H9 (cell line): ENCODE data around the gene CTRL. TPM values are rescaled to one million over a fixed set of nuclear protein-coding genes. Genes with fewer than 3 reads are reported as not detected.

Experiments used
- DNase-seq: peaks from one replicate; pipeline ENCODE4 v3.0.0-alpha.2; 2017
- H2AFZ ChIP-seq: one replicate; pipeline ENCODE4 v1.6.1; 2013; ENCODE audit warnings: mild to moderate bottlenecking, low read length, control low read depth, moderate library complexity
- H2AK5ac ChIP-seq: 2 replicates; pipeline ENCODE4 v1.6.1; 2013; ENCODE audit warnings: low read length, control low read depth, mixed read lengths; ENCODE audit not compliant: insufficient read length
- H2BK120ac ChIP-seq: one replicate; pipeline ENCODE4 v1.6.1; 2013; ENCODE audit warnings: low read depth, mild to moderate bottlenecking, low read length, control low read depth, inconsistent platforms; ENCODE audit not compliant: poor library complexity, severe bottlenecking
- H2BK12ac ChIP-seq: 2 replicates; pipeline ENCODE4 v1.6.1; 2013; ENCODE audit warnings: low read length, control low read depth, mixed read lengths, low read depth; ENCODE audit not compliant: insufficient read length
- H2BK15ac ChIP-seq: 2 replicates; pipeline ENCODE4 v1.6.1; 2013; ENCODE audit warnings: low read depth, low read length, control low read depth
- H2BK20ac ChIP-seq: one replicate; pipeline ENCODE4 v1.6.1; 2013; ENCODE audit warnings: low read depth, mild to moderate bottlenecking, low read length, control low read depth, inconsistent platforms; ENCODE audit not compliant: poor library complexity, severe bottlenecking
- H2BK5ac ChIP-seq: 2 replicates; pipeline ENCODE4 v1.6.1; 2013; ENCODE audit warnings: low read length, control low read depth, mixed read lengths; ENCODE audit not compliant: insufficient read length
- H3K14ac ChIP-seq: 2 replicates; pipeline ENCODE4 v1.6.1; 2013; ENCODE audit warnings: low read length, control low read depth; ENCODE audit not compliant: insufficient read depth
- H3K18ac ChIP-seq: 2 replicates; pipeline ENCODE4 v1.6.1; 2013; ENCODE audit warnings: low read depth, mild to moderate bottlenecking, mixed read lengths, low read length, control low read depth; ENCODE audit not compliant: insufficient read length
- H3K23ac ChIP-seq: 2 replicates; pipeline ENCODE4 v1.6.1; 2013; ENCODE audit warnings: low read length, control low read depth, mixed read lengths, low read depth; ENCODE audit not compliant: insufficient read length
- H3K23me2 ChIP-seq: 2 replicates; pipeline ENCODE4 v1.6.1; 2013; ENCODE audit warnings: low read depth, mild to moderate bottlenecking, mixed read lengths, low read length, control low read depth; ENCODE audit not compliant: insufficient read length, poor library complexity, severe bottlenecking
- H3K27ac ChIP-seq: 2 replicates; pipeline ENCODE4 v1.5.1; 2013; ENCODE audit warnings: low read length, control low read depth, mixed read lengths, low read depth; ENCODE audit not compliant: insufficient read length
- H3K27me3 ChIP-seq: 2 replicates; pipeline ENCODE4 v1.6.1; 2013; ENCODE audit warnings: low read length, control low read depth, inconsistent platforms; ENCODE audit not compliant: insufficient read depth
- H3K4ac ChIP-seq: 2 replicates; pipeline ENCODE4 v1.6.1; 2013; ENCODE audit warnings: low read depth, mild to moderate bottlenecking, control low read depth, inconsistent platforms, low read length, moderate library complexity
- H3K4me1 ChIP-seq: 2 replicates; pipeline ENCODE4 v1.6.1; 2013; ENCODE audit warnings: low read length, control low read depth, inconsistent platforms; ENCODE audit not compliant: insufficient read depth
- H3K4me2 ChIP-seq: 2 replicates; pipeline ENCODE4 v1.6.1; 2013; ENCODE audit warnings: low read length, control low read depth, mixed read lengths; ENCODE audit not compliant: insufficient read length, insufficient read depth
- H3K56ac ChIP-seq: 2 replicates; pipeline ENCODE4 v1.6.1; 2013; ENCODE audit warnings: low read depth, mild to moderate bottlenecking, mixed read lengths, low read length, control low read depth; ENCODE audit not compliant: insufficient read length
- H3K79me1 ChIP-seq: 2 replicates; pipeline ENCODE4 v1.6.1; 2013; ENCODE audit warnings: low read depth, mild to moderate bottlenecking, moderate library complexity, low read length, control low read depth, inconsistent platforms; ENCODE audit not compliant: insufficient read depth, poor library complexity, severe bottlenecking
- H3K79me2 ChIP-seq: 2 replicates; pipeline ENCODE4 v1.6.1; 2013; ENCODE audit warnings: low read length, control low read depth, inconsistent platforms; ENCODE audit not compliant: insufficient read depth
- H3K9ac ChIP-seq: 2 replicates; pipeline ENCODE4 v1.6.1; 2013; ENCODE audit warnings: low read length, control low read depth, mixed read lengths; ENCODE audit not compliant: insufficient read length; ENCODE audit errors: extremely low read depth
- H3K9me3 ChIP-seq: one replicate; pipeline ENCODE4 v1.6.1; 2013; ENCODE audit warnings: low read depth, low read length, inconsistent platforms; ENCODE audit not compliant: control insufficient read depth
- H3T11ph ChIP-seq: one replicate; pipeline ENCODE4 v1.6.1; 2013; ENCODE audit warnings: mild to moderate bottlenecking, low read length, control low read depth, inconsistent platforms
- H4K20me1 ChIP-seq: one replicate; pipeline ENCODE4 v1.6.1; 2013; ENCODE audit not compliant: control insufficient read depth, insufficient read length, insufficient read depth
- H4K5ac ChIP-seq: 2 replicates; pipeline ENCODE4 v1.6.1; 2013; ENCODE audit warnings: low read depth, mild to moderate bottlenecking, mixed read lengths, low read length, control low read depth; ENCODE audit not compliant: insufficient read length
- H4K8ac ChIP-seq: replicated peaks from 2 replicates; pipeline ENCODE4 v1.6.1; 2013; ENCODE audit warnings: low read length, control low read depth, mixed read lengths, low read depth; ENCODE audit not compliant: insufficient read length
- H4K91ac ChIP-seq: 2 replicates; pipeline ENCODE4 v1.6.1; 2013; ENCODE audit warnings: low read depth, mild to moderate bottlenecking, moderate library complexity, mixed read lengths, low read length, control low read depth; ENCODE audit not compliant: insufficient read length
- H3K27ac Mint-ChIP-seq, 3 experiments: 2 replicates in 2 of 3; 3 replicates in 1 of 3; pipeline ENCODE4 v1.8.0; 2020 to 2021; ENCODE audit warnings: mixed read lengths in 3 of 3, mild to moderate bottlenecking in 1 of 3, moderate library complexity in 1 of 3
- H3K27me3 Mint-ChIP-seq: 2 replicates; pipeline ENCODE4 v1.8.0; 2021; ENCODE audit warnings: low read depth, mild to moderate bottlenecking, moderate library complexity, mixed read lengths
- H3K36me3 Mint-ChIP-seq, 3 experiments: 2 replicates in 2 of 3; 3 replicates in 1 of 3; pipeline ENCODE4 v1.8.0; 2020 to 2021; ENCODE audit warnings: low read depth in 3 of 3, mixed read lengths in 3 of 3; ENCODE audit not compliant: insufficient read depth in 1 of 3
- H3K4me1 Mint-ChIP-seq, 2 experiments: 2 replicates each; pipeline ENCODE4 v1.8.0; 2020; ENCODE audit warnings: mixed read lengths in 2 of 2
- H3K4me3 Mint-ChIP-seq, 2 experiments: 2 replicates in 1 of 2; 3 replicates in 1 of 2; pipeline ENCODE4 v1.8.0; 2020 to 2021; ENCODE audit warnings: mild to moderate bottlenecking in 2 of 2, mixed read lengths in 2 of 2, moderate library complexity in 1 of 2
- H3K9me3 Mint-ChIP-seq, 2 experiments: 2 replicates in 1 of 2; 3 replicates in 1 of 2; pipeline ENCODE4 v1.8.0; 2020; ENCODE audit warnings: mild to moderate bottlenecking in 2 of 2, mixed read lengths in 2 of 2, moderate library complexity in 1 of 2
- WGBS: extraction: QIAGEN DNeasy Blood & Tissue Kit; methylation state at CpG from one replicate; pipeline ENCODE4 v1.1.7; 2013; ENCODE audit warnings: missing lambda C conversion rate, low lambda C conversion rate, mixed read lengths; ENCODE audit not compliant: insufficient read length; ENCODE audit errors: extremely low coverage; 5-methylcytosine and 5-hydroxymethylcytosine counted together
- total RNA-seq: library from RNA; stranded (reverse); gene quantifications from 2 replicates; pipeline ENCODE4 v1.2.1, GENCODE V29; 2021
- TF ChIP-seq, protein P1 (sequence below): fragments of 200-600 bp; sonication (generic); conservative IDR thresholded peaks from 3 replicates; pipeline ENCODE4 v1.8.0; 2021; ENCODE audit warnings: antibody characterized with exemption, mild to moderate bottlenecking

CTRL gene
- total RNA-seq, 1 experiment from 2014 or later: 2.7 TPM

DNA sequence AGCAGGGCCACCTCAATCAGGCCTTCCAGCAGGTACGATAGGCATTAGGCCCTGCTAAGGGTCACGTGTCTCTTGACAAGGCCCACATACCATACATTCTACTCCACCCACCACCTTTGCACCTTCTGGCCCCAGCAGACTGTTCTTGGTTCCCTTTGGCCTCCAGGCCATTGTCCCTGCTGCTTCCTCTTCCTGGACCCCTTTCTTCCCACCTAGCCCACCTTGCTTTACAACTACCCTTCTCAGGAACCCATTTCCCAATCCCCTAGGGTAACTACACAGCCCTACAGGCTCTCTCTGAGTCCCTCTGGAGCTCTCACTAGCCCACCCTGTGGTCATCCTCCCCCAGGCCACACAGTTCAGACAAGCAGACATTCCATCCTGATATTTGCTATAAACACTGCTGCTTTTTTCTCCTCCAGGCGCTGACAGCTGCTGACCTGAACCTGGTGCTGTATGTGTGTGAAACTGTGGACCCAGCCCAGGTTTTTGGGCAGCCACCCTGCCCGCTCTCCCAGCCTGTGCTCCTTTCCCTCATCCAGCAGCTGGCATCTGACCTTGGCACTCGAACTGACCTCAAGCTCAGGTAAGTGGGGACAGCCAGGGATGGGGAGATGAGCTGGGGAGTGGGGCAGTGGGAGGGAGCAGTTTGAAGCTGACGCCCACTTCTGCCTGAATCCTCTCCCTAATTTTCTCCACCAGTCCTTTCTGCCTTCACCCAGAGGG is 48.4 kb downstream of the CTRL start:
- Histone ChIP-seq H3K27ac (no peak overlapping the region), H2AFZ (no peak overlapping the region), H3K56ac (no peak overlapping the region), H3K4me1 (no peaks in the 10 kb centered on the region), H3K79me2 (no peaks in the 10 kb centered on the region), H3K18ac (no peak overlapping the region), H4K20me1 (no peaks in the 10 kb centered on the region), H3K23ac (no peak overlapping the region), H3K27me3 (no peaks in the 10 kb centered on the region), H3K4me2 (no peak overlapping the region), H2BK5ac (no peak overlapping the region), H3T11ph (no peak overlapping the region), H2AK5ac (no peak overlapping the region), H3K23me2 (no peaks in the 10 kb centered on the region), H3K4ac (no peak overlapping the region), H3K14ac (no peak overlapping the region; the same call in 1 of the 2 replicates), H3K9ac (no peak overlapping the region), H4K91ac (no peak overlapping the region), H3K9me3 (no peaks in the 10 kb centered on the region), H2BK120ac (no peak overlapping the region), H3K79me1 (no peaks in the 10 kb centered on the region), H2BK15ac (no peak overlapping the region), H4K8ac (no peak overlapping the region), H2BK20ac (no peak overlapping the region), H2BK12ac (no peak overlapping the region), H4K5ac (no peak overlapping the region)
- TF ChIP-seq, protein P1, sequence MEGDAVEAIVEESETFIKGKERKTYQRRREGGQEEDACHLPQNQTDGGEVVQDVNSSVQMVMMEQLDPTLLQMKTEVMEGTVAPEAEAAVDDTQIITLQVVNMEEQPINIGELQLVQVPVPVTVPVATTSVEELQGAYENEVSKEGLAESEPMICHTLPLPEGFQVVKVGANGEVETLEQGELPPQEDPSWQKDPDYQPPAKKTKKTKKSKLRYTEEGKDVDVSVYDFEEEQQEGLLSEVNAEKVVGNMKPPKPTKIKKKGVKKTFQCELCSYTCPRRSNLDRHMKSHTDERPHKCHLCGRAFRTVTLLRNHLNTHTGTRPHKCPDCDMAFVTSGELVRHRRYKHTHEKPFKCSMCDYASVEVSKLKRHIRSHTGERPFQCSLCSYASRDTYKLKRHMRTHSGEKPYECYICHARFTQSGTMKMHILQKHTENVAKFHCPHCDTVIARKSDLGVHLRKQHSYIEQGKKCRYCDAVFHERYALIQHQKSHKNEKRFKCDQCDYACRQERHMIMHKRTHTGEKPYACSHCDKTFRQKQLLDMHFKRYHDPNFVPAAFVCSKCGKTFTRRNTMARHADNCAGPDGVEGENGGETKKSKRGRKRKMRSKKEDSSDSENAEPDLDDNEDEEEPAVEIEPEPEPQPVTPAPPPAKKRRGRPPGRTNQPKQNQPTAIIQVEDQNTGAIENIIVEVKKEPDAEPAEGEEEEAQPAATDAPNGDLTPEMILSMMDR: no peak
- no CpG with 5 or more reads among the region's 6 CpGs for WGBS
- Mint-ChIP-seq H3K4me1 (peaks cover 13 to 28% of the 10 kb centered on the region in 2 experiments), H3K36me3 (peaks cover 25 to 55% (median 55%) of the 10 kb centered on the region in 3 experiments), H3K27ac (peak overlapping the region; percentile 29 to 75 (median 68); a peak in 3 of 7 replicates), H3K9me3 (no peaks in the 10 kb centered on the region), H3K27me3 (no peaks in the 10 kb centered on the region; the same call in none of the 2 replicates), H3K4me3 (peak overlapping the region in 1 of 2 experiments; percentile 38; a peak in 1 of 5 replicates)
- no peak for DNase-seq
